Right cardiac atrium (tissue), 5 donors: ENCODE data around the gene MGAT4C. TPM values are rescaled to one million over a fixed set of nuclear protein-coding genes. Genes with fewer than 3 reads are reported as not detected.

Experiments used
- ATAC-seq, 2 donors: fragments of 200-7000 bp; cut with Tn5 transposase; one replicate each; pipeline versions ENCODE4 v1.8.0 to v1.9.1; 2020; ENCODE audit warnings: moderate library complexity in 2 of 2, mild to moderate bottlenecking in 1 of 2
- DNase-seq, 3 donors: peaks; one replicate each; pipeline ENCODE4 v3.0.0-alpha.2; 2020
- H3K27ac ChIP-seq: one replicate; pipeline ENCODE4 v1.5.1; 2013; ENCODE audit warnings: mild to moderate bottlenecking, low read length, control low read depth, moderate library complexity
- H3K27me3 ChIP-seq: one replicate; pipeline ENCODE4 v1.6.1; 2013; ENCODE audit not compliant: control insufficient read depth, insufficient read depth
- H3K4me1 ChIP-seq: one replicate; pipeline ENCODE4 v1.6.1; 2013; ENCODE audit warnings: low read length; ENCODE audit not compliant: control insufficient read depth, insufficient read depth
- H3K4me3 ChIP-seq: one replicate; pipeline ENCODE4 v1.5.1; 2013; ENCODE audit warnings: low read length, control low read depth
- H3K9me3 ChIP-seq: one replicate; pipeline ENCODE4 v1.6.1; 2013; ENCODE audit warnings: low read length; ENCODE audit not compliant: control insufficient read depth
- WGBS: extraction: QIAGEN DNeasy Blood & Tissue Kit; methylation state at CpG from one replicate; pipeline ENCODE4 v1.1.7; 2013; 5-methylcytosine and 5-hydroxymethylcytosine counted together
- intact Hi-C, 4 donors: fragments of 100-400 bp; cut with DNase I; formaldehyde crosslinking; loops; one replicate each; pipeline versions ENCODE4 v1.11.0 to v1.14.0; 2022 to 2023
- polyA plus RNA-seq: library from polyadenylated mRNA; stranded (reverse); fragments of 200-250 nt; gene quantifications from one replicate; pipeline ENCODE4 v1.2.3, GENCODE V29; 2013
- total RNA-seq, 4 donors: library from RNA; stranded (reverse); fragmentation: NEBNext Ultra II Directional; extraction: Animal tissue kit (Norgen Biotek cat#: 25700); gene quantifications; one replicate each; pipeline ENCODE4 v1.2.1, GENCODE V29; 2021
- donor health status: healthy with polysubstance abuse.
- donor health status: DM: no; HTN: yes; CAD: no.
- donor health status: DM: no; HTN: no; CAD: no.
- donor health status: DM: no; HTN: yes; CAD: no; lungs with severe emphysema.
- donor health status: DM: yes; HTN: yes; CAD: no.

MGAT4C gene
- total and polyA plus RNA-seq, 5 donors: 1.2 to 6.6 (median 3.3) TPM

DNA sequence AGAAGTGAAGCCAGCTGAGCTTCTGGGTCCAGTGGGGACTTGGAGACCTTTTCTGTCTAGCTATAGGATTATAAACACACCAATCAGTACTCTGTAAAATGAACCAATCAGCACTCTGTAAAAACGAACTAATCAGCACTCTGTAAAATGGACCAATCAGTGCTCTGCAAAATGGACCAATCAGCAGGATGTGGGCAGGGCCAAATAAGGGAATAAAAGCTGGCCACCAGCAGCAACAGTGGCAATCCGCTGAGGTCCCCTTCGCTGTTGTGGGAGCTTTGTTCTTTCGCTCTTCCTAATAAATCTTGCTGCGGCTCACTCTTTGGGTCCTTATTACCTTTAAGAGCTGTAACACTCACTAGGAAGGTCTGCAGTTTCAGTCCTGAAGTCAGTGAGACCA is 309.8 kb downstream of the MGAT4C start:
- H3K9me3 ChIP-seq: no peaks in the 10 kb centered on the region
- intact Hi-C loops: no loop called here
- no peak overlapping the region for H3K27ac ChIP-seq
- ATAC-seq: no peak
- H3K27me3 ChIP-seq: no peaks in the 10 kb centered on the region
- no peak for DNase-seq
- WGBS: 95% methylated on average over 5 of the region's 5 CpGs
- H3K4me3 ChIP-seq: no peak overlapping the region
- H3K4me1 ChIP-seq: no peaks in the 10 kb centered on the region

DNA sequence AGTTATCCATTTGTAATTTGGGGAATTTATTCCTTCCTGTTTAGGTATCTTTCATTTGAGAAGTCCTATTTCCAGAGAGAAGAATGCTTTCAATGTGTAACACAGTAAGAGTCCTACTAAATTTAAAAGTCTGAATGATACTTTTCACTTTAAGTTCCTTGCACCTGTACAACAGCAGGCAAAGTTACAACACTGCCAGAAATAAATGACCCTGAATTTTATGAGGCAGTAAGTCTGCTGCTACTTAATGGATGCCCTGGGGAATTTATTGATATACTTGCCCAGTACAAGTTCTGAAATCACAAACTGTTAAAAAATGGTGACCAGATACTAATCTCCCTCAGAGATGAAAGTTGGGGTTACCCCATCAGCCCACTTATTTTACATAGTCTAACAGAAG is 329.0 kb downstream of the MGAT4C start:
- H3K4me3 ChIP-seq: no peak overlapping the region
- no peaks in the 10 kb centered on the region for H3K27me3 ChIP-seq
- intact Hi-C loops: loop anchor here in 1 of 4 donors (5.0 to 10.0 kb wide), 3 partner anchors 452 to 985 kb away; no protein-coding TSS in a partner anchor
- no peak overlapping the region for H3K27ac ChIP-seq
- DNase-seq (no peak), ATAC-seq (no peak)
- no peaks in the 10 kb centered on the region for H3K4me1 ChIP-seq
- H3K9me3 ChIP-seq: no peaks in the 10 kb centered on the region

DNA sequence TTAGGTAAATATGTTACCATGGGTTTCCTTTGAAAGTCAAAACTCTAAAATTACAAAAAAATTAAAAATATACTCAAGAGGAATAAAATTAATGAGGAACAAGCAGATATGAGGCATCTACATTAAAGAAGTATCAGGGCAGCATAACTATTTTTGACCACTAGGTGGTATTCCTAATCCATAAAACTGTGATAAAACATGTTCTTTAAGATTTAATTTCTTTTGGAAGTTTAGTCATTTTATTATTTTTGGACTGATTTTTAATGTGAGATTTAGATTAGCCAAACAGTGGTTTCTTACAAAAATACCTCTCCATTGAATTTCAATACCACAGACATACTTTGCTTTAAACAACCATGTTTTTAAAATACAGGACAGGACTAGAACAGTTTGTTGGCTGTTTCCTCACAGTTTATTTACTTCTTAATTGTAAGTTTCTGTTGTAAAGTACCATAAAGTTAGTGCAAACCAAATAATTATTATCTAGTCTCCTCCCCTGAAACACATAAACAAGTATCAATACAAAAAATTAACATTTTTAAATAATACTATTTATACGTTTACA is 332.3 kb downstream of the MGAT4C start:
- intact Hi-C loops: loop anchor here in 2 of 4 donors (5.0 to 10.0 kb wide), 3 partner anchors 449 to 829 kb away; no protein-coding TSS in a partner anchor
- WGBS: 78% methylated on average over 1 of the region's 1 CpG
- DNase-seq (no peak), ATAC-seq (no peak)
- Histone ChIP-seq H3K4me3 (no peak overlapping the region), H3K4me1 (no peaks in the 10 kb centered on the region), H3K27ac (no peak overlapping the region), H3K27me3 (no peaks in the 10 kb centered on the region), H3K9me3 (no peaks in the 10 kb centered on the region)

DNA sequence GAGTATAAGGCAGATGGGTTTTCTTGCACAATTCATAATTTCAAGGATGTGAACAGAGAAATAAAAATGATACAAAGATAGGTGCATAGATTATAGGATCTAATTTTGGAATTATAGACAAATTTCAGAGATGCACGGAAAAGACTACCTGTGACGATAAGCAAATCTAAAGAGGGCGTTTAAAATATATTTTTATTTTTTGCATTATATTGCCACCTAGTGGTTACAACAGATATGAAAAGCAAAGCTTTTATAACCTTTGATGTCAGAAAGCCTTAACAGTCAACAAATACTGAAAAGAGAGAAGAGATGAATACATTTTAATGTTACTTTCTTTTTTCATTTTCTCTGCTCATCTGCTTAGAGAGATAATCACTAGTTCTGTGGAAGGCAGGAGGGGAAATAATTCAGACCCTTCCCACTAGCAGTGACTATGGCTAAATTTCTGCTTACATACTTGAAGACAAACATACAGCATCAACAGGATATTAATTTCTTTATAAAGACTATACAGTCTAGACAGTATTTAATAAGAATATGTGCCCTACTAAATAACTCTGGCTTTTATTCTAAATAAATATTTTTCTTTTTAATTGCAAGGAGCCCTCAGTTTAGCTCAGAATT is 335.8 kb downstream of the MGAT4C start:
- Histone ChIP-seq H3K9me3 (no peaks in the 10 kb centered on the region), H3K27me3 (no peaks in the 10 kb centered on the region), H3K27ac (no peak overlapping the region), H3K4me3 (no peak overlapping the region), H3K4me1 (no peaks in the 10 kb centered on the region)
- no peak for DNase-seq
- no peak for ATAC-seq
- under 1% methylated on average over 3 of the region's 3 CpGs for WGBS
- intact Hi-C loops: loop anchor here in 2 of 4 donors (5.0 to 10.0 kb wide), 3 partner anchors 446 to 826 kb away; no protein-coding TSS in a partner anchor
